Testis (tissue), 3 donors: ENCODE results near the gene RASGRF2. TPM values are rescaled to one million over a fixed set of nuclear protein-coding genes. Genes with fewer than 3 reads are reported as not detected.

Source experiments
- DNase-seq: peaks from one replicate; pipeline ENCODE4 v3.0.0-alpha.2; 2019
- H3K27ac ChIP-seq, 2 donors: fragments of 200-600 bp; sonication (generic); one replicate each; pipeline ENCODE4 v1.5.1; 2019
- H3K27me3 ChIP-seq: fragments of 200-600 bp; sonication (generic); one replicate; pipeline ENCODE4 v1.5.1; 2019
- H3K36me3 ChIP-seq: fragments of 200-600 bp; sonication (generic); one replicate; pipeline ENCODE4 v1.5.1; 2017; ENCODE audit warnings: low read depth; ENCODE audit errors: missing control alignments
- H3K4me1 ChIP-seq: fragments of 200-600 bp; sonication (generic); one replicate; pipeline ENCODE4 v1.5.1; 2019
- H3K4me3 ChIP-seq, 2 donors: fragments of 200-600 bp; sonication (generic); one replicate each; pipeline ENCODE4 v1.5.1; 2017 to 2019
- H3K9me3 ChIP-seq: fragments of 200-600 bp; sonication (generic); one replicate; pipeline ENCODE4 v1.5.1; 2017
- CTCF ChIP-seq, 3 experiments: fragments of 450-650 bp in 2 of 3; fragments of 200-600 bp in 1 of 3; sonication (generic) in 1 of 3; IDR thresholded peaks; one replicate each; pipeline ENCODE4 v1.5.1; 2016 to 2019; ENCODE audit warnings: antibody characterized with exemption in 3 of 3, mild to moderate bottlenecking in 2 of 3, moderate library complexity in 1 of 3
- POLR2A ChIP-seq: fragments of 450-650 bp; IDR thresholded peaks from one replicate; pipeline ENCODE4 v1.6.1; 2017; ENCODE audit warnings: antibody characterized with exemption, mild to moderate bottlenecking, moderate library complexity
- WGBS, 2 donors: methylation state at CpG; one replicate each; pipeline ENCODE4 v1.1.5; 2018; 5-methylcytosine and 5-hydroxymethylcytosine counted together
- intact Hi-C: fragments of 100-400 bp; cut with DNase I; formaldehyde crosslinking; loops from one replicate; pipeline ENCODE4 v1.15.1; 2023; ENCODE audit warnings: low total_unique reads
- polyA plus RNA-seq: library from polyadenylated mRNA; stranded (reverse); fragments of 350-450 nt; fragmentation: Illumina TruSeq; extraction: RNeasy Lipid Tissue Mini Kit (QIAGEN cat#74804); gene quantifications from one replicate; pipeline ENCODE4 v1.2.3, GENCODE V29; 2014; ENCODE audit warnings: low read depth, low replicate concordance; ENCODE audit not compliant: insufficient read depth
- total RNA-seq, 2 donors: library from RNA; depleted of rRNA; stranded (reverse); fragments of >200 nt; gene quantifications; one replicate each; pipeline ENCODE4 v1.2.3, GENCODE V29; 2016

RASGRF2 gene
- total and polyA plus RNA-seq, 3 donors from 2014 or later = 6.2 to 11.3 (median 7.8) TPM

DNA sequence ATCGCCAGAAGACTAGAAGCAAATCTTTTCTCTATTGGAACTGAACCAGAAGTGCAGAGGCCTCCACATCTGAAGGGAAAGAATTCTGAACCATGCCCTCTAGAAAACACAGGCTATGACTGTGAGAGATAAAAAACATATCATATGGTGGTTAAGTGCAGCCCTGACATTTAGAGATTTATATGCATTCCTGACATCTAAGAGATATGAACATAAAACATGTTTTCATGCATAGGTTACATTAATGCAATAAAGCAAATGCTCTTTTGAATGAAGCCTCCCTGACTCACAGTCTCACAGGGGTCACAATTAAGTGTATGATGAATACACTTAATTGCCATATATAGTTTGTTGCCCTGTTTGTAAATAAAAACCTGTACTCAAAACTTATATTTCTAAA is 244.0 kb downstream of the RASGRF2 start:
- H3K27me3 ChIP-seq = no peaks in the 10 kb centered on the region
- DNase-seq = no peak
- H3K36me3 ChIP-seq = no peaks in the 10 kb centered on the region
- no peak overlapping the region for H3K4me3 ChIP-seq
- H3K4me1 ChIP-seq = no peaks in the 10 kb centered on the region
- H3K27ac ChIP-seq = no peak overlapping the region
- WGBS, 2 donors = 91 to 92% methylated on average over 1 of the region's 1 CpG
- no peaks in the 10 kb centered on the region for H3K9me3 ChIP-seq
- intact Hi-C loops = no loop called here
- no peak for TF ChIP-seq CTCF (IDR thresholded peaks at IDR 0.05)

DNA sequence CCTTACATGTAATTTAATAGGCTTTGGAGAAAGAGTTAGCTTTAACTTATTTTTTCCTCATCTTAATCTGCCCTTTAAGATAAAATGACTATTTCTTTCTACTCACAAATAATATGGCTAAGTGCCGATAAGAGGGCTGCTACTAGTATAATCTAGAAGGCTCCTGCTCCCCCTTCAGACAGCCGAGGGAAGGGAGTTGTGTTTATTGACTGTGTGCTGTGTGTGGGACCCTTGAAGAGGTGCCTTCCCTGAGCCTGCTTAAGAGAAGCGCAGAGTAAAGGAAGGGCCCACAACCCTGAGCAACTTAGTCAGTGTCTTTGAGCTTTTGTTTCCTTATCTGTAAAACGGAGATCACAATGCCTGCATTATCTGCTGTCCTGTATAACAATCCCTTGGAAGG is 244.9 kb downstream of the RASGRF2 start:
- Histone ChIP-seq H3K4me3 (no peak overlapping the region), H3K27ac (no peak overlapping the region), H3K36me3 (no peaks in the 10 kb centered on the region), H3K9me3 (no peaks in the 10 kb centered on the region), H3K27me3 (no peaks in the 10 kb centered on the region), H3K4me1 (no peaks in the 10 kb centered on the region)
- TF ChIP-seq POLR2A (no peak), CTCF (IDR thresholded peaks at IDR 0.05) (no peak)
- DNase-seq = no peak
- 82 to 83% methylated on average over 4 of the region's 4 CpGs for WGBS, 2 donors
- intact Hi-C loops = no loop called here

- TF ChIP-seq POLR2A = no peak
- TF ChIP-seq CTCF (IDR thresholded peaks at IDR 0.05) = no peak
- Histone ChIP-seq H3K27ac (no peak overlapping the region), H3K36me3 (no peaks in the 10 kb centered on the region), H3K4me1 (no peaks in the 10 kb centered on the region), H3K9me3 (no peaks in the 10 kb centered on the region), H3K27me3 (no peaks in the 10 kb centered on the region), H3K4me3 (no peak overlapping the region)
- DNase-seq = no peak
- WGBS, 2 donors = 88 to 89% methylated on average over 5 of the region's 5 CpGs
- intact Hi-C loops = no loop called here
Observed at GRCh38 chr5:81207009-81207408, 246.8 kb downstream of the RASGRF2 start.

- Histone ChIP-seq H3K4me3 (no peak overlapping the region), H3K4me1 (no peaks in the 10 kb centered on the region), H3K27me3 (no peaks in the 10 kb centered on the region), H3K27ac (no peak overlapping the region), H3K36me3 (no peaks in the 10 kb centered on the region), H3K9me3 (no peaks in the 10 kb centered on the region)
- DNase-seq = no peak
- intact Hi-C loops = no loop called here
- TF ChIP-seq CTCF (IDR thresholded peaks at IDR 0.05) (no peak), POLR2A (no peak)
- 92 to 93% methylated on average over 4 of the region's 4 CpGs for WGBS, 2 donors
Observed at GRCh38 chr5:81208904-81209303, 248.7 kb downstream of the RASGRF2 start.

GRCh38 chr5:81209386-81209785 is 249.2 kb downstream of the RASGRF2 start:
- no peaks in the 10 kb centered on the region for H3K36me3 ChIP-seq
- no peak overlapping the region for H3K4me3 ChIP-seq
- H3K27me3 ChIP-seq = no peaks in the 10 kb centered on the region
- H3K9me3 ChIP-seq = no peaks in the 10 kb centered on the region
- WGBS, 2 donors = 90 to 91% methylated on average over 5 of the region's 5 CpGs
- no peak overlapping the region for H3K27ac ChIP-seq
- intact Hi-C loops = no loop called here
- H3K4me1 ChIP-seq = no peaks in the 10 kb centered on the region
- TF ChIP-seq POLR2A (no peak), CTCF (IDR thresholded peaks at IDR 0.05) (no peak)
- DNase-seq = no peak
